NB4 (cell line): Measurements from ENCODE around the gene KLRF2.

Experiments used
- DNase-seq: peaks from one replicate; pipeline ENCODE4 v3.0.0; 2010; ENCODE audit warnings: low read depth
- H3K4me3 ChIP-seq: one replicate; pipeline ENCODE4 v1.5.1; 2011; ENCODE audit warnings: mild to moderate bottlenecking, low read depth, low read length, moderate library complexity
- CTCF ChIP-seq: IDR thresholded peaks from one replicate; pipeline ENCODE4 v1.5.1; 2012; ENCODE audit warnings: low read depth, low read length
- MYC ChIP-seq: IDR thresholded peaks from 2 replicates; pipeline ENCODE4 v1.6.1; 2011; ENCODE audit warnings: low read depth, low read length
- POLR2A ChIP-seq: IDR thresholded peaks from 2 replicates; pipeline ENCODE4 v1.6.1; 2011; ENCODE audit warnings: mild to moderate bottlenecking; ENCODE audit not compliant: insufficient read length; ENCODE audit errors: extremely low read depth
- TF ChIP-seq, protein P1 (sequence below): IDR thresholded peaks from 2 replicates; pipeline ENCODE4 v1.6.1; 2011; ENCODE audit warnings: low read depth, low read length

The KLRF2 gene

DNA sequence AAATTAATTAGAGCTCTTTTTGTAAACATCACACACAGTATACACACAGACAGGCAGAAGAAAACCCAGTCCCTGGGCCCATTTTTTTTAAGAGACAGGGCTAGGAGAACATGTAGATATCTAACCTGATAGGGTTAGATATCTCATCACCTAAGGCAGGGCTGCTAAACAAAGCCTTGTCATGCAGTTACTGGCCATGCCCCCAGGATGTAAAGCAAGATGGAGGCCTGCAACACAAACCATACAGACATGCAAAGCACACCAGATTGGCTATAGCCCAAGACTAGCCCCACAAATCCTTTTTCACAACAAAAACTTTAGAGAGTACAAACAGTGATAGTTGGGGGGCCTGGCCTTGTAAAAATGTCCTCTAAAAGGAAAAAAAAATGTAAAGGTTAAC is 30.4 kb downstream of the KLRF2 start:
- TF ChIP-seq CTCF = no peak
- TF ChIP-seq POLR2A = no peak
- TF ChIP-seq, protein P1, sequence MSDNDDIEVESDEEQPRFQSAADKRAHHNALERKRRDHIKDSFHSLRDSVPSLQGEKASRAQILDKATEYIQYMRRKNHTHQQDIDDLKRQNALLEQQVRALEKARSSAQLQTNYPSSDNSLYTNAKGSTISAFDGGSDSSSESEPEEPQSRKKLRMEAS = no peak
- no peak for TF ChIP-seq MYC
- no peak overlapping the region for H3K4me3 ChIP-seq
- DNase-seq = no peak

GRCh38 chr12:9919443-9919842 is 38.2 kb downstream of the KLRF2 start:
- no peak for TF ChIP-seq CTCF
- TF ChIP-seq POLR2A = no peak
- no peak for TF ChIP-seq MYC
- TF ChIP-seq, protein P1 = no peak
- no peak overlapping the region for H3K4me3 ChIP-seq
- DNase-seq = no peak

DNA sequence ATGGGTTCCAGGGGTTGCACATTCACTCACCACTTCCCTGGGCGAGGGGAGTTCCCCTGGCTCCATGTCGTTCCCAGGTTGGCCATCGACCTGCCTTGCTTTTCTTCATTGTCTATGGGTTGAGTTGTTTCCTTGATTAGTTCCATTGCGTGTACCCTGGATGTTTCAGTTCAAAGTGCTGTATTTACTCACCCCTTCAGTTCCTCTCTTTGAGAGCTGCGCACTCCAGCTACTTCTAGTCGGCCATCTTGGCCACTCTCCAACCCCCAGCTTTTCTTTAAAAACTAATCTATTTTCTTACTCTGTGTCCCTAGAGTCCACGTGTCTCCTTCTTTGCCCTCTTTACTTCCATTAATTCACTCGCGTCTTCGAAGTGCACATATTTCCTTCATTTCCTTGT is 39.2 kb downstream of the KLRF2 start:
- H3K4me3 ChIP-seq = no peak overlapping the region
- no peak for DNase-seq
- TF ChIP-seq MYC (no peak), CTCF (no peak)

DNA sequence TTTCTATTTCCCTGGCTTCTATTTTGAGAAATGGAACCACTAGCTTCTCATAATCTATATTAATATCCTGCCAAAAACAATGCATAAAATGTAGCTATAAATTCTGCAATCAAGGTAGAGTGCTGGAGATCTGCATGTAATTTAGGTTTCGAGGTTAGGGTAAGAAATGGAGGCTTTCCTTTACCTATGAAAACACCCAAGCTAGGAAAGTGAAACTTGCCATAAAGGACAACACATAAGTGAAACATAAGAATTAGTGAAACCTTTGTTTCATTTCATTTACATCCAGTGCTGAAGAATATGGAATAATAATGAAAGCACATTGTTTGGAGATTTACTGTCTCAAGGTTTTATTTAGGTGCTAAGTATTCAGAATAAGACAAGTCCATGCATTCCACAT is 41.1 kb downstream of the KLRF2 start:
- TF ChIP-seq MYC = no peak
- TF ChIP-seq POLR2A = no peak
- TF ChIP-seq CTCF = no peak
- DNase-seq = no peak
- no peak overlapping the region for H3K4me3 ChIP-seq

DNA sequence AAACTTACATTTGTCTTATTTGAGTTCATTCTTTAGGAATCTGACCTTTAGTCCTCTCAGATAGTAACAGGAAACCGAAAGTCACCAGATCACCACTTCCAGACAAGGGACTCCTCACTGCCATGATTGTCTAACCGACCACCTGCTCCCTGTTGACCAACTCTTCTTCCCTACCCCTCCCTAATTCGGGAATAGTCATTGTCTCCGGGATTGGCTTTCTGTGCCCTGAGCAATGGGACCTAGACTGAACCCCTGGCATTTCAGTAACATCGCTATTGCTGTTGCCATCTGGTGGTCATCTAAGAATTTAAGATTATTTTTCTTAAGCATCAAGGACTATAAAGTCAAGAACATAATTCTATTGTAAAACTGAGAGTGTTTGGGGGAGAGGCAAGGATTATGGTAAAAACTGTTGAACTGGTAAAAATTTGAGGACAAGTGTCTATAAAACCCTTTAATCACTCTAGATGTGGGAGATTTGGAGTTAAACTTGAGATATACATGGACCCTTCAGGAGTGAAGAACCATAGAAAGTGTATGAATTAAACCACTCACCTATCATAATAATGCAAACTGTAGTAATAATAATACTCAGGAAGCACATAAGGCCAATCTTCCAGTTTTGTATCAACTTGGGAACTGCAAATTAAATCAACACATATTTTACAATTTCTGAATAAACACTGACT is 44.6 kb downstream of the KLRF2 start:
- TF ChIP-seq, protein P1 = no peak
- no peak for TF ChIP-seq MYC
- no peak for TF ChIP-seq CTCF
- no peak for TF ChIP-seq POLR2A
- H3K4me3 ChIP-seq = peak overlapping the region; percentile 3
- DNase-seq = peak; percentile 47

- H3K4me3 ChIP-seq = no peak overlapping the region
- DNase-seq = no peak
- TF ChIP-seq, protein P1 = no peak
- TF ChIP-seq MYC (no peak), POLR2A (no peak), CTCF (no peak)
These were observed 45.6 kb downstream of the KLRF2 start for GRCh38 chr12:9926876-9927275.
